ENCODE data around the gene HYI. TPM values are rescaled to one million over a fixed set of nuclear protein-coding genes. Genes with fewer than 3 reads are reported as not detected.

HYI gene
- total RNA-seq, 3 donors from 2014 or later, result 41.8 to 85.0 (median 79.3) TPM

DNA sequence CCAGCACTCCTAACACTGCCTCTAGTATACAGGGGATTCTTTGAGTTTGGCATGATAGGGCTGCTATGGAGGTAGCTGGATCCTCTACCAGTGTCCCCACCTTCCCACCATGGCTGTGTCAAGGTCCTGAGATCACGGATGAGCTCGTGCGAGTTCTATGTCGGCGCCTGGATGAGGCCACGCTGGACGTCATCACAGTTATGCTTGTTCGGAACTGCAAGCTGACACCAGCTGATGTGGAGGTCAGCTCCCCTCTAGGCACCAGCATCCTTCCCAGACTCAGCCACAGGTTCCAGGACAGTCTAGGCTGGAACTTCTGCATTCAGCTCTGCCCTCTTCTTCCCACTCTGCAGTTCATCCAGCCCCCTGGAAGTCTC is 15.2 kb downstream of the HYI start:
- H3K4me1 ChIP-seq (ENCODE audit: low read depth), result no peaks in the 10 kb centered on the region
- TF ChIP-seq, protein P1, sequence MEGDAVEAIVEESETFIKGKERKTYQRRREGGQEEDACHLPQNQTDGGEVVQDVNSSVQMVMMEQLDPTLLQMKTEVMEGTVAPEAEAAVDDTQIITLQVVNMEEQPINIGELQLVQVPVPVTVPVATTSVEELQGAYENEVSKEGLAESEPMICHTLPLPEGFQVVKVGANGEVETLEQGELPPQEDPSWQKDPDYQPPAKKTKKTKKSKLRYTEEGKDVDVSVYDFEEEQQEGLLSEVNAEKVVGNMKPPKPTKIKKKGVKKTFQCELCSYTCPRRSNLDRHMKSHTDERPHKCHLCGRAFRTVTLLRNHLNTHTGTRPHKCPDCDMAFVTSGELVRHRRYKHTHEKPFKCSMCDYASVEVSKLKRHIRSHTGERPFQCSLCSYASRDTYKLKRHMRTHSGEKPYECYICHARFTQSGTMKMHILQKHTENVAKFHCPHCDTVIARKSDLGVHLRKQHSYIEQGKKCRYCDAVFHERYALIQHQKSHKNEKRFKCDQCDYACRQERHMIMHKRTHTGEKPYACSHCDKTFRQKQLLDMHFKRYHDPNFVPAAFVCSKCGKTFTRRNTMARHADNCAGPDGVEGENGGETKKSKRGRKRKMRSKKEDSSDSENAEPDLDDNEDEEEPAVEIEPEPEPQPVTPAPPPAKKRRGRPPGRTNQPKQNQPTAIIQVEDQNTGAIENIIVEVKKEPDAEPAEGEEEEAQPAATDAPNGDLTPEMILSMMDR (IDR thresholded peaks at IDR 0.05), result no peak
- intact Hi-C loops (cut with DNase I, micrococcal nuclease), result no loop called here
- no peaks in the 10 kb centered on the region for H3K9me3 ChIP-seq
- no peak for DNase-seq
- no peaks in the 10 kb centered on the region for H3K36me3 ChIP-seq (ENCODE audit: low read depth)
- no peak for ATAC-seq
- H3K4me3 ChIP-seq, result no peak overlapping the region

DNA sequence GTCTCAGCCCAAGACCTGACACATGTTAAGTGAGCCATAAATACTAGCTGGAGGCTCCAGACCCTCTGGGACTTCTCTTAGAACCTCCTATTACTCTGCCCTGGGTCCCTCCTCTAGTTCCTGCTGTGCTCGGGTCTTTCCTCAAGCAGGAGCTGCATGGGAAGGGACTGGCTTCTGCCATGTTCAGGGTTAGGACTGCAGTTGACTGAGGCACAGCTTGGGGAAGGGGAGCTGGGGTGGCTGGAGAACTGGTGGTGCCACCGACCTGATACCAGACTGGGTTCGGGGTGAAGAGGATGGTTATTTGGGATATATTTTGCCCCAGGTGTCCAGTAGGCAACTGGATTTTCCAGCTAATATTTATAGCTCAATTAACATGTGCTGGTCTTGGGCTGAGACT is 15.7 kb downstream of the HYI start:
- TF ChIP-seq, protein P1 (IDR thresholded peaks at IDR 0.05), result no peak
- no peaks in the 10 kb centered on the region for H3K4me1 ChIP-seq (ENCODE audit: low read depth)
- DNase-seq (no peak), ATAC-seq (no peak)
- no peaks in the 10 kb centered on the region for H3K9me3 ChIP-seq
- no peaks in the 10 kb centered on the region for H3K36me3 ChIP-seq (ENCODE audit: low read depth)
- intact Hi-C loops (cut with DNase I, micrococcal nuclease), result no loop called here
- no peak overlapping the region for H3K4me3 ChIP-seq

DNA sequence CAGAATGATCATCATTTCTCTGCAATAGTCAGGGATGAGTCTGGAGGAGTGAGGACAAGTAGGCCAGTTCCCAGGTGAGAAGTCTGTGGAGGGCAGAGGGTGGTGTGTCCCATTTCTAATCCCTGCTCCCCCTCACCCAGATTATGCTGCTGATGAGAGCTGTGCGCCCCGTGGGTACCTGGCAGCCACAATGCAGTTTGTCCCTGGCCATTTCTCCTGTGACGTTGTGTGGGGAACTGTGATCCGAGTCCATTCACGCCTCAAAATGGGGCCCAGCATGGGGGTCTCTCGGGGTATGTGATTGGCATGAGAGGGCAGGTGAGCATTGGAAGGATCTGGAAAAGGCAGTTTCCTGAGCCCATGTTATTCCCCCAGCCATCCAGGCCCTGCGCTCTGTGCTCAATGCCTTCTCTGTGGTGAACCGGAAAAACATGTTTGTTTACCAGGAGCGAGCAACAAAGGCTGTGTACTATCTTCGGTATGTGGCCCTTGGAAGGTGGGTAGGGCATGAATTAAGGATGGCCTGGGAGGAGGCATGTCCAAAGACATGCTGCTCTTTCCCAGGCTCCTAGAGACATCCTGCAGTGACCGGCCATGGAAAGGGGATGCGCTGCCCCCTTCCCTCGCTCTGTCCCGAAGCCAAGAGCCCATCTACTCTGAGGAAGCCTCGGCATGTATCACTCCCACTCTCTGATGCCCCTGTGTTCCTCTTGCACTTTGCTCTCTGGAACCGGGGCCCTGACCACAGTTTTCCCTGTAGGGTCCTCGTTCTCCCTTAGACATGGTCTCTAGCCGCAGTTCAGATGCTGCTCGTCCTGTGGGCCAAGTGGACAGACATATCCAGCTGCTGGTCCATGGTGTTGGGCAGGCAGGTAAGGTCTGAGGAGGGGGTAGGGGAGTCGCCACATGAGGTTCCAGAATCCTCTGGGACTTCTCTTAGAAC is 16.4 kb downstream of the HYI start:
- DNase-seq (peak in 1 of 3 donors; percentile 8), ATAC-seq (no peak)
- Histone ChIP-seq H3K9me3 (no peaks in the 10 kb centered on the region), H3K4me3 (no peak overlapping the region), H3K4me1 (ENCODE audit: low read depth) (no peaks in the 10 kb centered on the region), H3K36me3 (ENCODE audit: low read depth) (no peaks in the 10 kb centered on the region)
- intact Hi-C loops (cut with DNase I, micrococcal nuclease), result no loop called here
- TF ChIP-seq, protein P1 (IDR thresholded peaks at IDR 0.05), result no peak

DNA sequence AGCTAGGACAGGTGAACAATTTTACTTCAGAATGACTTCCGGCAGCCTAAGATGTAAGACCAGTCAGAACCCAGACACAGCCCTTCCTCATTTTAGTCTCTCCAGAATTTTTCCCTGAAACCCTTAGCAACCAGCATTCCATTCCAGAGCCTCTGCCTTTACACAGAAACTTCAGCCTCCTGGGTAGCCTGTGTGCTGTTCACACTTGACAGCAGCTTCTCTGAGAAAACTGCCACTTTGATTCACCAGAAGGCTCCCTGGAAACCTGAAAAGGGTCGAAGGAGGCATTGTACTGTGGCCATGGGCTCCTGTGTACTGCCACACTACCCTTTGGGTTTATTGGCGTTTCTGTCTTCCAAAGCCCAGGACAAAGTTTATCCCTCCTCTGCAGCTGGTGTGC is 17.4 kb downstream of the HYI start:
- Histone ChIP-seq H3K36me3 (ENCODE audit: low read depth) (no peaks in the 10 kb centered on the region), H3K4me3 (no peak overlapping the region)

DNA sequence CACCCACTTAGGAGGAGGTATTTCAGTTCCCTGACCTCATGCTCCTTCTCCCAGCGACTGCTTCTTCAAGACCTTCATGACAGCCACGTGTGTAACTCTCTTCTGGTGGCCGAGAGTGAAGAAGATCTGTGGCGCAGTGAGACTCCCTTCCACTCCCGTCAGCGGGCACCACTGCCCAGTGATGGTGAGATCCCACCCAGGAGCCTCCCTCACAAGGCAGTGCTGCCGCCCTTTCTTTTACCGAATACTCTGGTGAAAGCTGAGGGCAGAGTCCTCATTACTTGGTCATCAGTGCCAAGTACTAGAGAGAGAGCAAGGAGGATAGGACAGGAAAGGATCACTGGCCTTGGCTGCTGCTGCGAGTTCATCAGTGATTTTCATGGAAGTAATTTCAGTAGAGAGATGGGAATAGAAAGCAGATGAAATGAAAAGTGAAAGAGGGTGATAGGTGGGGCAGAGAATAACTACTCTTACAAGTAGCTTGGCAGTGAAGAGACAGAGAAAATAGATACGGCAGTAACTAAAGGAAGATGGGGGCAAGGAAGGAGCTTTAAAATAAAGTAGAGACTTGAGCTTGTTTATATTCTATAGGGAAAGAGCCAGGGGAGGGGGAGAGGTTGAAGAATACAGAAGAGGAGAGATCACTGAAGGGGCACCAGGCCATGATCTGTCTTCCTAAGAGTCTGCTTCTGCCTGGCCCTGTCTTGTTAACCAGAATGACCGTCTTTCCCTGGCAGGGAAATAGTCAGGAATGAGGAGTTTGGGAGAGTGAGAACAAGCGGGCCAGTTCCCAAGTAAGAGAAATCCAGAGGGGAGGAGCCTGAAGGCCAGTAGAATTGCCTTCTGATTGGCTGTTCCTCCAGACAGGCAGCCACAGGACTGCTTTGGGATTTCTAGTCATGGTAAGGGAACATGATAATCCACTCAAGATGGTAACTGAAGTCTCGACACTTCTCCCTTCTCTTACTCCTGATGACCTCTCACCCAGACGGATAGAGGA is 18.3 kb downstream of the HYI start:
- Histone ChIP-seq H3K36me3 (ENCODE audit: low read depth) (no peaks in the 10 kb centered on the region), H3K9me3 (no peaks in the 10 kb centered on the region), H3K4me1 (ENCODE audit: low read depth) (no peaks in the 10 kb centered on the region), H3K4me3 (no peak overlapping the region)
- DNase-seq (no peak), ATAC-seq (peak; percentile 45)
- TF ChIP-seq, protein P1 (IDR thresholded peaks at IDR 0.05), result no peak
- intact Hi-C loops (cut with DNase I, micrococcal nuclease), result no loop called here

More for the DNA sequence above, 17.4 kb downstream of the HYI start:
- intact Hi-C loops (cut with DNase I, micrococcal nuclease), result no loop called here
- DNase-seq (no peak), ATAC-seq (no peak)
- no peaks in the 10 kb centered on the region for H3K9me3 ChIP-seq
- no peaks in the 10 kb centered on the region for H3K4me1 ChIP-seq (ENCODE audit: low read depth)
- TF ChIP-seq, protein P1 (IDR thresholded peaks at IDR 0.05), result no peak

All from mucosa of descending colon (tissue), 3 donors.